GM21786 (cell line): Measurements from ENCODE around the gene TBC1D32.
"Not testable (repeated sequence)": the region's sequence is repeated elsewhere in the genome, so short reads cannot be mapped to it uniquely, and the experiment has no call there.

ENCODE experiments used
- ATAC-seq: cut with Tn5 transposase; IDR thresholded peaks from one replicate; pipeline ENCODE4 v1.9.1; 2021; ENCODE audit not compliant: unreplicated experiment

The TBC1D32 gene

DNA sequence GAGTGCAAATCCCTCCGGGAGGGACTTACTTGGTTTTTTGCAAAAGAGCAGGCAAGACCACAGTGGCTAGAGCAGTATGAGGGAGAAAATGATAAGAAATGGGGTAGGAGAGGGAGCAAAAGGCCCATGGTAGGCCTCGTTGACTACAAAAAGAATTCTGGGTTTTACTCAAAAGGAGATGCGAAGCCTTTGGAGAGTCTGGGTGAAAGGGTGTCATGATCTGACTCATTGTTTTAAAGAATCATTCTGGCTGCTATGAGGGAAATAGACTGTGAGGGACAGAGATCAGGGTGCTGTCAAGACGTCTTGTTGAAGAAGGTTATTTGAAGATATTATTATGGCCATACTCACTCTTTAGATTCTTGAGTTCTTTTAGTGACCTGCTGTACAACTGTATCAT lies 13.0 kb downstream of the TBC1D32 start:
- no peak for ATAC-seq

GRCh38 chr6:121319603-121320002 lies 14.7 kb downstream of the TBC1D32 start:
- no peak for ATAC-seq

- ATAC-seq = no peak
These were observed 15.1 kb downstream of the TBC1D32 start for GRCh38 chr6:121319112-121319553.

DNA sequence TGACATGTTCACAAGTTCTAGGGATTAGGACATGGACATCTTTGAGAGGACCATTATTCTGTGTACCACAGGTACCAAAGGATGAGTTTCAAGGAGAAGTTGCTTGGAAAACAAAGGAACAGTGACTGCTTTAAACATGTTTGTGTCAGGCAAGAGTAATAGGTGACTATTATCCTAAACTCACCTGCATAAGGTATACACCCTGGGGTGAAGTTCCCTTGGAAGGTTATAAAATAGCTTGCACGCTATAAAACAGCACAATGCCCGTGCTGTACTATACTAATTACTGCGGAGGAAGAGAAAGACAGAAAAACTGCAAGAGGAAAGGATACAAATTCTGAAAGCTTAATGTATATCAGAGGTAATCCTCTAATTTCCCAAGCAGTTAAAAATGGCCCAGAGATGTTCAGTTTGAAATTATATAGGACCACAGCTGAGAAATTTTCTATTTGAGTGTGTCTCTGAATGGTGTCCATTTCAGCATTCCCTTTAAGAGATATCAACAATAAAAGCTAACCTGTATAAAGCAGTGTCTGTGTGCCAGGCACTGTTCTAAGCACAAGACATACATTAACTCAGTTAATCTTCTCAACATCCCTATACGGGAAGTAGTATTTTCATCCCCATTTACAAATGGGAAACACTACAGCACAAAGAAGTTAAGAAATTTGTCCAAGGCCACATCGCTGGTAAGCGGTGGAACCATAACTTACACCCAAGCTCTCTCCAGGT lies 19.7 kb downstream of the TBC1D32 start:
- no peak for ATAC-seq

DNA sequence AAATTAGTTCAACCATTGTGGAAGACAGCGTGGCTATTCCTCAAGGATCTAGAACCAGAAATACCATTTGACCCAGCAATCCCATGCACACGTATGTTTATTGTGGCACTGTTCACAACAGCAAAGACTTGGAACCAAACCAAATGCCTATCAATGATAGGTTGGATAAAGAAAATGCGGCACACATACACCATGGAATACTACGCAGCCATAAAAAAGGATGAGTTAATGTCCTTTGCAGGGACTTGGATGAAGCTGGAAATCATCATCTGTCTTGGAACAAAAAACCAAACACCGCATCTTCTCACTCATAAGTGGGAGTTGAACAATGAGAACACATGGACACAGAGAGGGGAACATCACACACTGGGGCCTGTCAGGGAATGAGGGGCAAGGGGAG lies 22.5 kb downstream of the TBC1D32 start:
- ATAC-seq = not testable (repeated sequence)

- no peak for ATAC-seq
These were observed 23.8 kb downstream of the TBC1D32 start for GRCh38 chr6:121310495-121310894.

GRCh38 chr6:121309768-121310469 lies 24.4 kb downstream of the TBC1D32 start:
- ATAC-seq = no peak

DNA sequence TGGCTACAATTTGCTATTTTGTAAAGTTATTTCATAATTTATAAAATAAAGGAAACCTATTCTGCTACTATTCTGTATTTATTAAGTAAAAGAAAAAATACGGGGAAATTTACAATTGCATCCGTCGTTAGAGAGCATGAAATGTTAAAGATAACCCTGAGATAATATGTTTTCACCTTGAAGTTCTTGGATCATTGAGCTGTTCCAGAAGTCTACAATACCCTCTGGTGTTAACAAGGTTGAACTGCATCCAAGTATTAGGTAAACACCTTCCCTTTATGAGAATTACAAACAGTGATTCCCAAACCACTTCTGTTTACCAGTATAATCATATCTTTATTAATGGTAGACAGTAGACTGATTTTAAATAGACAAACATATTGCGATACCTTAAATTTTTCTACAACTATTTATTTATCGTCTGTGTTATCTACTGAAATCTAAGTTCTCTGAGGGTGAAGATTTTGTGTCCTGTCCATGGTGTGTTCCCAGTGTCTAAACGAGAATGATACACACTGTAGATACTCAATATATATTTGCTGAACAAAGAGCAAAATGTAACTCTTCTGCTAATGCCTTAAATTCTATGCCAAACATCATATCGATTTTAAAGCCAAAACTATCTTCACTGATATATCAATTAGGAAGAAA lies 28.2 kb downstream of the TBC1D32 start:
- peak; percentile 86 for ATAC-seq

- peak; percentile 75 for ATAC-seq
These were observed 31.4 kb downstream of the TBC1D32 start for GRCh38 chr6:121302882-121303281.

- not testable (repeated sequence) for ATAC-seq
These were observed 33.1 kb downstream of the TBC1D32 start for GRCh38 chr6:121301156-121301555.

- ATAC-seq = no peak
These were observed 36.6 kb downstream of the TBC1D32 start for GRCh38 chr6:121297694-121298093.

GRCh38 chr6:121285041-121285440 lies 49.2 kb downstream of the TBC1D32 start:
- ATAC-seq = no peak

DNA sequence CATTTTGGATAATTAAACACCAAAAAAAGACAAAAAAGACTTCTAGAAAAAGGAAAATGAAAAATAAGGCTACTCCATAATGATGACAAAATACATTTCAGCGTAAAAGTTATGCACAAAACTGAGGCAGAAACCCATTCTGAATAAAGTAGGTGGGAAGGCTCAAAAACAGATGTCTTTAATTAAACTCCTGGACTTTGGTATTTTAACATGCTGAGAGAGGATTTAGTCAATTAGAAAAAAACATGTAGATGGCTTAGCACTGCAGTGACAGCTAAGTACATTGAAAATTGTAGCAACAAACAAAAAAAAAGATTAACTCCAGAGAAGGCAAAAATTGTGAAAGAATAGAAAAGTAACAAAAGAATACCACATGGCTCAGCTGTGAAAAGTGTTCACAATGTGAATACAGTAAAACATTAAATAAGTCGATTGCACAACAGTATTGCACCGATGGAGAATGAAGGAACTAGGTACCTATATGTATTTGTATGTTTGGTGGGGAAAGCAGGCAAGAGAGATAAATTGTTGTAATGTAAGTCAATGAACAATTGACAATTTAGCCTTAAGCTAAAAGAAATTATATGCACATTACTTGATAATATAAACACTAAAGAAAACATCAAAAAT lies 59.5 kb downstream of the TBC1D32 start:
- no peak for ATAC-seq

DNA sequence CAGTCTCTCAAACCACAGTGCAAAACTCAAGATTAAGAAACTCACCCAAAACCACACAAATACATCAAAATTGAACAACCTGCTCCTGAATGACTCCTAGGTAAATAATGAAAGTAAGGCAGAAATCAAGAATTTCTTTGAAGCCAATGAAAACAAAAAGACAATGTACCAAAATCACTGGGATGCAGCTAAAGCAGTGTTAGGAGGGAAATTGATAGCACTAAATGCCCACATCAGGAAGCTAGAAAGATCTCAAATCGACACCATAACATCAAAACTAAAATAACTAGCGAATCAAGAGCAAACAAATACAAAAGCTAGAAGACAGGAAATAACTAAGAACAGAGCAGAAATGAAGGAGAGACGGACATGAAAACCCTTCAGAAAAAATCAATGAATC lies 70.5 kb downstream of the TBC1D32 start:
- ATAC-seq = no peak

- ATAC-seq = no peak
These were observed 73.6 kb downstream of the TBC1D32 start for GRCh38 chr6:121260651-121261102.

GRCh38 chr6:121247386-121247785 lies 86.9 kb downstream of the TBC1D32 start:
- ATAC-seq = no peak

DNA sequence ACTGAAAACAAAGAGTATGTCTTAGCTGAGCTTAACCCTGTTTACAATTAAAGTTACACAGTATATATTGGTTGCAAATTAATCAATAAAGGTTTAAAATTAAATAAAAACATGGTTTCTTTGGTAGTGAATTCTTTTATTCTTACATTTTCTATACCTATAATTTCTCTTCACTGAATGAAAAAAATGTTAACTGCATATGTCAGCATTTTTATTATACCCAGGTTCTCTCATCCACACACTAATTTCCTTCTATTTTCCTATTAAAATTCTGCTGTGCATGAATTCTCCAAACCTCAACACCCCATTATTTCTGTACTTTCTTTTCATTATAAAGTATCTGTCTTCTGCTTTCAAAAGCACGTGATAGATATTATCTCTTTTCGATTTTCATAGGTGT lies 91.9 kb downstream of the TBC1D32 start:
- ATAC-seq = no peak

- ATAC-seq = no peak
These were observed 96.4 kb downstream of the TBC1D32 start for GRCh38 chr6:121237859-121238258.

GRCh38 chr6:121236984-121237383 lies 97.3 kb downstream of the TBC1D32 start:
- no peak for ATAC-seq

GRCh38 chr6:121235386-121235785 lies 98.9 kb downstream of the TBC1D32 start:
- ATAC-seq = no peak

DNA sequence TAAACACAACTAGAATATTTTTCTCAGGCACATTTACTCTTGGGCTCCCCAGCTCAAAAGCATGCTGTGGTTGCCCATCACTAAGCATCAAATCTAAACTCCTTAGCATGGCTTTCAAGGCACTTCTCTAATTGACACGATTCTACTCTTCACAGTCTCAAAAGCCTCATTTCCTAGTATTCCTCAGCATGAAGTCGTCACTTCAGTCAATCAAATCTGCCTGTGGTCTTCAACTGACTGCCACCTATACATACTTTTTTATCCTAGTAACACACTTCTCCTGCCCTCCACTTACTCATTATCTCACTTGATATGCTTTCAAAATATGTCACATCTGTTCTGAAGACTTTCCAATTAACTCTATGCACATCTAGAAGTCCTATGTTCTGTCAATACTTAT lies 110.3 kb downstream of the TBC1D32 start:
- ATAC-seq = no peak
